HCT116 (cell line): ENCODE data around the gene GAS2. TPM values are rescaled to one million over a fixed set of nuclear protein-coding genes. Genes with fewer than 3 reads are reported as not detected.

ENCODE experiments used
- ATAC-seq: fragments of 200-7000 bp; cut with Tn5 transposase; 2 replicates; pipeline ENCODE4 v1.9.1; 2020; ENCODE audit warnings: mild to moderate bottlenecking, moderate library complexity
- BruUV-seq: library from RNA; stranded (reverse); fragments of 400-500 nt; replicated peaks from 2 replicates; lab custom pipeline; 2021; lab: Mats Ljungman, UMichigan
- CTCF ChIA-PET: fragments of 300-600 bp; sonication (Branson Sonifier 250); formaldehyde crosslinking; loops from one replicate; lab custom pipeline; 2021; ENCODE audit warnings: antibody characterized with exemption; lab: Charles Lee
- POLR2A ChIA-PET: fragments of 300-600, 350-600 bp; sonication (Branson Sonifier 250); formaldehyde crosslinking; loops from one replicate; lab custom pipeline; 2021; ENCODE audit warnings: antibody characterized with exemption; lab: Charles Lee
- RAD21 ChIA-PET, 2 experiments: fragments of 300-600 bp; sonication (Branson Sonifier 250); formaldehyde crosslinking; loops; one replicate each; lab custom pipeline; 2023; ENCODE audit warnings: low total read pairs in 2 of 2; ENCODE audit not compliant: uncharacterized antibody in 2 of 2, unreplicated experiment in 2 of 2, low non-redundant PET in 1 of 2; lab: Charles Lee
- DNase-seq: peaks from one replicate; pipeline ENCODE4 v3.0.0-alpha.2; 2010; ENCODE audit warnings: low read depth, low spot score
- H2AFZ ChIP-seq: fragments of 200-600 bp; shearing (Covaris generic), sonication (generic); 2 replicates; pipeline ENCODE4 v1.6.1; 2017; ENCODE audit warnings: low read depth, mixed run types, mixed read lengths, antibody characterized with exemption, low read length; ENCODE audit not compliant: poor library complexity, severe bottlenecking
- H3K27ac ChIP-seq: 2 replicates; pipeline ENCODE4 v1.5.1; 2012; ENCODE audit warnings: low read depth, low read length
- H3K27me3 ChIP-seq: fragments of 200-600 bp; sonication (generic); 2 replicates; pipeline ENCODE4 v1.6.1; 2016; ENCODE audit warnings: mixed run types, low read length, mixed read lengths; ENCODE audit not compliant: insufficient read depth
- H3K36me3 ChIP-seq, 2 experiments: fragments of 200-500 bp in 1 of 2; fragments of 200-600 bp in 1 of 2; sonication (Bioruptor generic) in 1 of 2; sonication (generic) in 1 of 2; 2 replicates each; pipeline versions ENCODE4 v1.5.1 to v1.6.1; 2014 to 2016; ENCODE audit warnings: low read length in 2 of 2, inconsistent platforms in 1 of 2, mixed read lengths in 1 of 2, mixed run types in 1 of 2; ENCODE audit not compliant: insufficient read depth in 2 of 2, control insufficient read depth in 1 of 2
- H3K4me1 ChIP-seq, 2 experiments: fragments of 200-600 bp in 1 of 2; sonication (generic) in 1 of 2; 2 replicates each; pipeline versions ENCODE4 v1.5.1 to v1.6.1; 2012 to 2017; ENCODE audit warnings: low read length in 2 of 2, inconsistent platforms in 1 of 2, mild to moderate bottlenecking in 1 of 2, mixed read lengths in 1 of 2, mixed run types in 1 of 2, moderate library complexity in 1 of 2; ENCODE audit not compliant: insufficient read depth in 2 of 2, control insufficient read depth in 1 of 2
- H3K4me2 ChIP-seq: fragments of 200-600 bp; sonication (generic); 2 replicates; pipeline ENCODE4 v1.6.1; 2017; ENCODE audit warnings: mixed run types, low read length, mixed read lengths
- H3K4me3 ChIP-seq, 2 experiments: fragments of 200-600 bp in 1 of 2; sonication (generic) in 1 of 2; replicated peaks in 1 of 2; 2 replicates each; pipeline ENCODE4 v1.5.1; 2011 to 2016; ENCODE audit warnings: low read length in 2 of 2, control low read depth in 1 of 2, low read depth in 1 of 2, mild to moderate bottlenecking in 1 of 2, mixed read lengths in 1 of 2, mixed run types in 1 of 2
- H3K79me2 ChIP-seq: fragments of 200-600 bp; sonication (generic); 2 replicates; pipeline ENCODE4 v1.6.1; 2017; ENCODE audit warnings: mild to moderate bottlenecking, mixed run types, low read length, moderate library complexity, mixed read lengths; ENCODE audit not compliant: insufficient read depth
- H3K9ac ChIP-seq: fragments of 200-600 bp; sonication (generic); 2 replicates; pipeline ENCODE4 v1.6.1; 2016; ENCODE audit warnings: low read length, mixed read lengths
- H3K9me2 ChIP-seq: fragments of 200-600 bp; sonication (generic), shearing (Covaris generic); 2 replicates; pipeline ENCODE4 v1.6.1; 2017; ENCODE audit warnings: mixed run types, mild to moderate bottlenecking, moderate library complexity; ENCODE audit not compliant: insufficient read depth
- H3K9me3 ChIP-seq, 2 experiments: fragments of 200-500 bp in 1 of 2; fragments of 200-600 bp in 1 of 2; sonication (Bioruptor generic) in 1 of 2; sonication (generic) in 1 of 2; 2 replicates each; pipeline ENCODE4 v1.6.1; 2014 to 2017; ENCODE audit warnings: low read length in 2 of 2, mixed read lengths in 2 of 2, inconsistent platforms in 1 of 2, low read depth in 1 of 2, mild to moderate bottlenecking in 1 of 2, mixed run types in 1 of 2, moderate library complexity in 1 of 2; ENCODE audit not compliant: control insufficient read depth in 1 of 2, insufficient read depth in 1 of 2
- H4K20me1 ChIP-seq: fragments of 200-600 bp; sonication (generic), shearing (Covaris generic); 2 replicates; pipeline ENCODE4 v1.6.1; 2017; ENCODE audit warnings: mixed run types, mild to moderate bottlenecking, moderate library complexity; ENCODE audit not compliant: insufficient read depth
- ATF3 ChIP-seq: IDR thresholded peaks from 2 replicates; pipeline ENCODE4 v1.6.1; 2012
- CEBPB ChIP-seq: IDR thresholded peaks from 2 replicates; pipeline ENCODE4 v1.6.1; 2012; ENCODE audit warnings: low read depth
- CTCF ChIP-seq, 3 experiments: fragments of 200-600 bp in 1 of 3; sonication (generic) in 1 of 3; IDR thresholded peaks in 2 of 3; conservative IDR thresholded peaks in 1 of 3; 2 replicates each; pipeline ENCODE4 v1.5.1; 2012 to 2017; ENCODE audit warnings: low read depth in 2 of 3, low read length in 2 of 3, antibody characterized with exemption in 1 of 3, borderline replicate concordance in 1 of 3, control low read depth in 1 of 3, mild to moderate bottlenecking in 1 of 3, mixed read lengths in 1 of 3, mixed run types in 1 of 3, moderate library complexity in 1 of 3; ENCODE audit not compliant: insufficient read depth in 1 of 3
- EGR1 ChIP-seq: IDR thresholded peaks from 2 replicates; pipeline ENCODE4 v1.6.1; 2012; ENCODE audit warnings: low read depth
- EZH2 ChIP-seq: fragments of 200-600 bp; sonication (generic); IDR thresholded peaks from 2 replicates; pipeline ENCODE4 v1.6.1; 2017; ENCODE audit warnings: antibody characterized with exemption, mixed run types
- EZH2phosphoT487 ChIP-seq: fragments of 200-600 bp; IDR thresholded peaks from 2 replicates; pipeline ENCODE4 v1.6.1; 2018; ENCODE audit warnings: antibody characterized with exemption, borderline replicate concordance
- FOSL1 ChIP-seq: IDR thresholded peaks from 2 replicates; pipeline ENCODE4 v1.6.1; 2012; ENCODE audit warnings: low read depth
- JUND ChIP-seq: IDR thresholded peaks from 2 replicates; pipeline ENCODE4 v1.6.1; 2012
- REST ChIP-seq: IDR thresholded peaks from 2 replicates; pipeline ENCODE4 v1.6.1; 2012; ENCODE audit warnings: low read depth
- SIN3A ChIP-seq: IDR thresholded peaks from 2 replicates; pipeline ENCODE4 v1.6.1; 2012; ENCODE audit warnings: low read depth
- SRF ChIP-seq: IDR thresholded peaks from 2 replicates; pipeline ENCODE4 v1.6.1; 2012; ENCODE audit warnings: low read depth
- YY1 ChIP-seq: IDR thresholded peaks from 2 replicates; pipeline ENCODE4 v1.6.1; 2011; ENCODE audit warnings: low read length, low read depth, moderate library complexity, mild to moderate bottlenecking; ENCODE audit not compliant: insufficient replicate concordance; ENCODE audit errors: extremely low read depth
- intact Hi-C: fragments of 100-400 bp; cut with micrococcal nuclease; formaldehyde crosslinking; loops from 2 replicates; pipeline ENCODE4 v1.10.0; 2022
- total RNA-seq: library from RNA; stranded (reverse); gene quantifications from one replicate; pipeline ENCODE4 v1.2.1, GENCODE V29; 2021; ENCODE audit not compliant: unreplicated experiment

Gene GAS2
- total RNA-seq, 1 experiment from 2014 or later: not detected

- Histone ChIP-seq H3K4me2 (no peak overlapping the region), H3K4me1 (no peaks in the 10 kb centered on the region), H3K9ac (no peak overlapping the region), H3K27ac (no peak overlapping the region), H3K9me3 (no peaks in the 10 kb centered on the region), H3K4me3 (no peak overlapping the region), H3K9me2 (no peaks in the 10 kb centered on the region), H3K36me3 (no peaks in the 10 kb centered on the region), H3K27me3 (no peaks in the 10 kb centered on the region), H2AFZ (no peak overlapping the region), H3K79me2 (no peaks in the 10 kb centered on the region), H4K20me1 (no peaks in the 10 kb centered on the region)
- ChIA-PET POLR2A (no interaction called here), CTCF (no interaction called here), RAD21 (no interaction called here)
- BruUV-seq: no TSS peak
- ATAC-seq (no peak), DNase-seq (no peak)
- intact Hi-C loops: no loop called here
- no peak for TF ChIP-seq EZH2phosphoT487
- no peak for TF ChIP-seq JUND
- no peak for TF ChIP-seq ATF3
- no peak for TF ChIP-seq EZH2
- no peak for TF ChIP-seq CTCF (IDR thresholded peaks at IDR 0.05 in 2 of 3, conservative IDR thresholded peaks at IDR 0.05 in 1 of 3; ENCODE audit: borderline replicate concordance in 1 of 3, insufficient read depth in 1 of 3, low read depth in 2 of 3, low read length in 2 of 3)
- TF ChIP-seq SIN3A: no peak
- no peak for TF ChIP-seq CEBPB
- no peak for TF ChIP-seq YY1
- no peak for TF ChIP-seq EGR1
- no peak for TF ChIP-seq FOSL1
- no peak for TF ChIP-seq SRF
- TF ChIP-seq REST: no peak
These were observed 185.1 kb downstream of the GAS2 start for GRCh38 chr11:22851477-22851876.
